Spleen (tissue), 7 donors: ENCODE data around the gene RERE.

Source experiments
- POLR2AphosphoS5 ChIP-seq, 3 donors: sonication (generic); formaldehyde crosslinking; IDR thresholded peaks; one replicate each; pipeline ENCODE4 v1.5.1; 2017; ENCODE audit warnings: antibody characterized with exemption in 3 of 3
- TF ChIP-seq, protein P1 (sequence below), 11 experiments: fragments of 200-600 bp in 7 of 11; fragments of 450-650 bp in 4 of 11; sonication (generic) in 4 of 11; IDR thresholded peaks in 8 of 11; conservative IDR thresholded peaks in 3 of 11; 1 replicate in 7 of 11; 2 replicates in 4 of 11; pipeline versions ENCODE4 v1.4.0 to v1.8.0; 2016 to 2021; ENCODE audit warnings: antibody characterized with exemption in 11 of 11, inconsistent platforms in 4 of 11, mild to moderate bottlenecking in 1 of 11
- donor health status: DM: no; HTN: no; CAD: no; lungs with moderate emphysema.
- donor health status: DM: no; HTN: no; CAD: no.
- donor health status: DM: no; HTN: no; CAD: no.

DNA sequence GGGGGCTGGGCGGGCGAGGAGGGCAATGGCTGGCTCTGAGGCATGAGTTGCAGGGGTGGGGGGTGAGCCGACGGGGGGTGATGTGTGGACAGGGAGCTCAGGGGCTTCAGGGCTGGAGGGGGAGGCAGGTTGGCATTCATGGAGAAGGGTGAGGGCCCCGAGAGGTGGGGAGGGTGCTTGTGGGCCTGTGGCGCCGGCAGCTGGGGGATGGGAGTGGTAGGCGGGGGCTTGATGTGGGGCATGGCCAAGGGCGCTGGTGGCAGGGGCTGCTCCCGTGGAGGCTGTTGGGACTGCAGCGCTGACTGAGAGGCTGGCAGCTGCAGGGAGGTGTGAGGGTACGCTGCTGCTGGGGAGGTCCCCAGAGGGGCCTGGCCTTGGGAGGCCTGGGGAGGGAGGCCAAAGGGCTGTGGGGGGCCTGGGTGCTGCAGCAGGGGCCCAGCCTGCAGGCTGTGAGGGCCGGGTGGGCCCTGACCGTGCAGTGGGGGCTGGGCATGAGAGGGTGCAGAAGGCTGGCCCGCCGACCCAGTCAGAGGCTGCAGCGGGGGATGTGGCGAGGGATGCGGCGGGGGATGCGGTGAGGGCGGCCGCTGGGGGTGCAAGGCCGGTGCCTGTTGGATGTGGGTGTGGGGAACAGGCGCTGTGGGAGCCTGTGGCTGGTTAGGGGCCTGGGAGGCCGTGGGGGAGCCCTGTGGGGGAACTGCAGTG, 456.8 kb downstream of the RERE start:
- TF ChIP-seq, protein P1, sequence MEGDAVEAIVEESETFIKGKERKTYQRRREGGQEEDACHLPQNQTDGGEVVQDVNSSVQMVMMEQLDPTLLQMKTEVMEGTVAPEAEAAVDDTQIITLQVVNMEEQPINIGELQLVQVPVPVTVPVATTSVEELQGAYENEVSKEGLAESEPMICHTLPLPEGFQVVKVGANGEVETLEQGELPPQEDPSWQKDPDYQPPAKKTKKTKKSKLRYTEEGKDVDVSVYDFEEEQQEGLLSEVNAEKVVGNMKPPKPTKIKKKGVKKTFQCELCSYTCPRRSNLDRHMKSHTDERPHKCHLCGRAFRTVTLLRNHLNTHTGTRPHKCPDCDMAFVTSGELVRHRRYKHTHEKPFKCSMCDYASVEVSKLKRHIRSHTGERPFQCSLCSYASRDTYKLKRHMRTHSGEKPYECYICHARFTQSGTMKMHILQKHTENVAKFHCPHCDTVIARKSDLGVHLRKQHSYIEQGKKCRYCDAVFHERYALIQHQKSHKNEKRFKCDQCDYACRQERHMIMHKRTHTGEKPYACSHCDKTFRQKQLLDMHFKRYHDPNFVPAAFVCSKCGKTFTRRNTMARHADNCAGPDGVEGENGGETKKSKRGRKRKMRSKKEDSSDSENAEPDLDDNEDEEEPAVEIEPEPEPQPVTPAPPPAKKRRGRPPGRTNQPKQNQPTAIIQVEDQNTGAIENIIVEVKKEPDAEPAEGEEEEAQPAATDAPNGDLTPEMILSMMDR (IDR thresholded peaks at IDR 0.05 in 8 of 11, conservative IDR thresholded peaks at IDR 0.05 in 3 of 11) = no peak
- peak in 2 of 3 donors; percentile 21 to 77 for TF ChIP-seq POLR2AphosphoS5 (IDR thresholded peaks at IDR 0.05)
